ENCODE measurements around the gene TNFSF18.

Gene TNFSF18

GRCh38 chr1:173062150-173062938, 11.6 kb upstream of the TNFSF18 start:
- Histone ChIP-seq H3K4me3 (ENCODE audit: low read length) (no peak overlapping the region), H3K27ac (ENCODE audit: low read length) (no peak overlapping the region), H3K4me1 (ENCODE audit: insufficient read depth, low read length) (no peaks in the 10 kb centered on the region; the same call in 1 of the 2 replicates), H3K27me3 (ENCODE audit: insufficient read depth, low read length) (no peaks in the 10 kb centered on the region), H3K9ac (ENCODE audit: low read depth, low read length) (no peak overlapping the region), H3K9me3 (ENCODE audit: insufficient read depth, low read depth, low read length) (no peaks in the 10 kb centered on the region), H3K36me3 (ENCODE audit: insufficient read depth, low read depth, low read length) (no peaks in the 10 kb centered on the region)

GRCh38 chr1:173058556-173058955, 7.8 kb upstream of the TNFSF18 start:
- no peak overlapping the region for H3K9ac ChIP-seq (ENCODE audit: low read depth, low read length)
- no peak overlapping the region for H3K4me3 ChIP-seq (ENCODE audit: low read length)
- no peaks in the 10 kb centered on the region for H3K27me3 ChIP-seq (ENCODE audit: insufficient read depth, low read length)
- H3K27ac ChIP-seq (ENCODE audit: low read length): no peak overlapping the region
- H3K36me3 ChIP-seq (ENCODE audit: insufficient read depth, low read depth, low read length): no peaks in the 10 kb centered on the region
- H3K9me3 ChIP-seq (ENCODE audit: insufficient read depth, low read depth, low read length): no peaks in the 10 kb centered on the region
- H3K4me1 ChIP-seq (ENCODE audit: insufficient read depth, low read length): no peaks in the 10 kb centered on the region; the same call in 1 of the 2 replicates

GRCh38 chr1:173057984-173058383, 7.2 kb upstream of the TNFSF18 start:
- Histone ChIP-seq H3K36me3 (ENCODE audit: insufficient read depth, low read depth, low read length) (no peaks in the 10 kb centered on the region), H3K4me3 (ENCODE audit: low read length) (no peak overlapping the region), H3K4me1 (ENCODE audit: insufficient read depth, low read length) (no peaks in the 10 kb centered on the region; the same call in 1 of the 2 replicates), H3K9ac (ENCODE audit: low read depth, low read length) (no peak overlapping the region), H3K27ac (ENCODE audit: low read length) (no peak overlapping the region), H3K9me3 (ENCODE audit: insufficient read depth, low read depth, low read length) (no peaks in the 10 kb centered on the region), H3K27me3 (ENCODE audit: insufficient read depth, low read length) (no peaks in the 10 kb centered on the region)

DNA sequence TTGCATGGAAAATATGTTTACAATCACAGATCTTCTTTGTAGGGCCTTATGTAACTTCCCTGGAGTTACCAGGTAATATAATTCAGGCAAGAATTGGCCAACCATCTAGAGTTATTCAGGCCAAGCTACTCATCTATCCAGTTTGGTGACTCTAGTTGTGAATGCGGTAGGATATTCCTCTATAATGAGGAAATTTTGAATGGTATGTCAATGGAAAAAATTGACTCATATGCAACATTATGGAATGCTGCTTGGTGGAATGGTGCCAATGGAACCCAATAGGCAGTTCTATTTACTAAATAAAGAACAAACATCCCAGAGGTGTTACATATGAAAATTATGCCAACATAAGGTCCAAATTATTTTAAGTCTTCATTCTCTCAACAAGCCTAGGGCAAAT, 5.6 kb upstream of the TNFSF18 start:
- no peak overlapping the region for H3K9ac ChIP-seq (ENCODE audit: low read depth, low read length)
- no peak overlapping the region for H3K4me3 ChIP-seq (ENCODE audit: low read length)
- H3K27me3 ChIP-seq (ENCODE audit: insufficient read depth, low read length): no peaks in the 10 kb centered on the region
- no peaks in the 10 kb centered on the region; the same call in 1 of the 2 replicates for H3K4me1 ChIP-seq (ENCODE audit: insufficient read depth, low read length)
- no peak overlapping the region for H3K27ac ChIP-seq (ENCODE audit: low read length)
- H3K36me3 ChIP-seq (ENCODE audit: insufficient read depth, low read depth, low read length): no peaks in the 10 kb centered on the region
- no peaks in the 10 kb centered on the region for H3K9me3 ChIP-seq (ENCODE audit: insufficient read depth, low read depth, low read length)

DNA sequence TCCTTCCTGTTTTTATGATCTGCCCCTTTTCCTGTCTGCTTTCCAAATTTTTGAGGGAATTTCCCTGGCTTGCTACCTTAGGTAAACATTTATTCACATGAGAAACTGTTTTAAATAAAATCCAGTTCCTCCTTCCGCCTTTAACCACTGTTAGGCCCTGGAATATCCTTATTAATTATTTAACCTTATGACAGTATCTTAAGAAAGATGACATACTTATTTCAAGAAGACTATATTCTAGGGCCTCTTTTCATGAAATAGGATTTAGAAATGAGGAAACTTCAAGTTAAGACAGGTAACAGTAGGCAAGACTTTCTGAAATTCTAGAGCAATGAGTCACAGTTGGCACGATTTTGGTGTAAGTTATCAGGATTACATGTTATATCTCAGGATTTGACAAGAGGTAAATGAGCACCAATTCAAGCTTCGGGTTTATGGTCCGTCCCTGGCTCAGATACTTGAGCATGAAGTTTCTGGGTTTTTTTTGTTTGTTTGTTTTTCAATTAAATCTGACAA, 2.0 kb upstream of the TNFSF18 start:
- H3K9me3 ChIP-seq (ENCODE audit: insufficient read depth, low read depth, low read length): no peaks in the 10 kb centered on the region
- H3K27ac ChIP-seq (ENCODE audit: low read length): no peak overlapping the region
- no peak overlapping the region for H3K9ac ChIP-seq (ENCODE audit: low read depth, low read length)
- H3K36me3 ChIP-seq (ENCODE audit: insufficient read depth, low read depth, low read length): no peaks in the 10 kb centered on the region
- no peak overlapping the region for H3K4me3 ChIP-seq (ENCODE audit: low read length)
- H3K4me1 ChIP-seq (ENCODE audit: insufficient read depth, low read length): no peaks in the 10 kb centered on the region
- H3K27me3 ChIP-seq (ENCODE audit: insufficient read depth, low read length): no peaks in the 10 kb centered on the region

DNA sequence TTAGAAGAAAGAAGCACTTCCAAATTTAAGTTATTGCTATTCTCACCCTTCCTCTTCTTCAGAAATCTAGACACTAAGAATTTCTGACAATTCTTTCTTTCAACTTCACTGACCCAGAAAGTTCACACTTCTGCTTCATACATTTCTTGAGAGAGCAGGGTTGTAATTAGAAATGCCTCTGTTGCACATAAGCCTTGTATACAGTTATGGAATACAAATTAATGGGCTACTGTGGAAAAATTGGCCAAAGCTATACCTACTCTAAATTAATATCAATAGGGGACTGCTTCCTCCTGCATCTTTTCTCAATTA, 1.5 kb downstream of the TNFSF18 start:
- H3K4me3 ChIP-seq (ENCODE audit: low read length): no peak overlapping the region
- H3K9ac ChIP-seq (ENCODE audit: low read depth, low read length): no peak overlapping the region
- no peaks in the 10 kb centered on the region for H3K9me3 ChIP-seq (ENCODE audit: insufficient read depth, low read depth, low read length)
- H3K36me3 ChIP-seq (ENCODE audit: insufficient read depth, low read depth, low read length): no peaks in the 10 kb centered on the region
- no peaks in the 10 kb centered on the region for H3K4me1 ChIP-seq (ENCODE audit: insufficient read depth, low read length)
- H3K27ac ChIP-seq (ENCODE audit: low read length): no peak overlapping the region
- no peaks in the 10 kb centered on the region for H3K27me3 ChIP-seq (ENCODE audit: insufficient read depth, low read length)

DNA sequence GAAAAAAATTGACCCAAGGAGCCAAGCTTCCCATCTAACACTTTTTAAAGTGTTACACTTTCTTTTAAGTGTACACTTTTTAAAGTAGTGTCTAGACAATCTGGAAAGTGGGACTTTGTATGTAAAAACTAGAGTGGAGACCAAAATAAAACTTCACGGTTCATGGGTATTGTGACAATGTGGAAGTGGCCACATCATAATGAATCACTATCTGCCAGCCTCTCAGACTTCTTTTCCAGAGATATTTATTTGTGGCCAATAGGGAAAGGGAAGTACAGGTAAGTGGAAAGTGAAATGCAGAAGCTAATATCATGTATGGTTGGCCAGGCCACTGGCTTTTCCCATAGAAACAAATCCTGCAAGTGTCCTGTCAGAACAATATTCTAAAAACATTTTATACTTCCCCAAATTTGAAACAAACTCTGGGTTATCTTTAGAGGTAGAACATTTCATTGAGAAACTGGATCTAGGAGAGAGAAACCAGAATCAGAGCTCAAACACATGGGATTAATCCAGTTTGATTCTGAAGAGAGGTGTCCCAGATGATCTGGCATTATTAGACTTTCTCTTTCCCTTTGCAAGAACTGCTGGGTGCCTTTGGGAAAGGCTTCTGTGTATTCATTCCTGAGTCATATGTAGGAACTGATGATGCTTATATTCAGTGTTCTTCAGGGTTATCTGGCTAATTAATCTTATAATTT, 2.0 kb downstream of the TNFSF18 start:
- Histone ChIP-seq H3K9me3 (ENCODE audit: insufficient read depth, low read depth, low read length) (no peaks in the 10 kb centered on the region), H3K4me1 (ENCODE audit: insufficient read depth, low read length) (no peaks in the 10 kb centered on the region)

DNA sequence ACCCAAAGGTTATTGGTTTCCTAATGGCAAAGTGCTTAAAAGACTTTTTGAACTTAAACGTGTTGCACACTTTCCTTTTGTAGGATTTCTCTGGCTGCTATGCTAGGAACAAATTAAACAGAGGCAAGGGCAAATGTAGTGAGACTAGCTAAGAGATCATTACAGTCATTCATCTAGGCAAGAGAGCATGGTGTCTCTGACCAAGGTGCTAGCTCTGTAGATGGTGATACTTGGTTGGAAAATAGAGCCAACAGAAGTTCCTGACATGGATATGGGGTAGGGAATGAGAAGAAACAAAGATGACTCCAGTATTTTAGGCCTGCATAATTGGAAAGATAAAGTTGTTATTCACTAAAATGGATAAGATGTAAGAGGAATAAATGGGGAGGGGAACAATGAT, 6.1 kb downstream of the TNFSF18 start:
- H3K9ac ChIP-seq (ENCODE audit: low read depth, low read length): no peak overlapping the region
- no peak overlapping the region for H3K4me3 ChIP-seq (ENCODE audit: low read length)
- H3K36me3 ChIP-seq (ENCODE audit: insufficient read depth, low read depth, low read length): no peaks in the 10 kb centered on the region
- H3K27ac ChIP-seq (ENCODE audit: low read length): no peak overlapping the region
- no peaks in the 10 kb centered on the region for H3K27me3 ChIP-seq (ENCODE audit: insufficient read depth, low read length)
- peaks cover 4% of the 10 kb centered on the region for H3K4me1 ChIP-seq (ENCODE audit: insufficient read depth, low read length)
- H3K9me3 ChIP-seq (ENCODE audit: insufficient read depth, low read depth, low read length): no peaks in the 10 kb centered on the region

More for the DNA sequence above, 2.0 kb downstream of the TNFSF18 start:
- no peak overlapping the region for H3K27ac ChIP-seq (ENCODE audit: low read length)
- no peak overlapping the region for H3K4me3 ChIP-seq (ENCODE audit: low read length)
- no peak overlapping the region for H3K9ac ChIP-seq (ENCODE audit: low read depth, low read length)
- no peaks in the 10 kb centered on the region for H3K27me3 ChIP-seq (ENCODE audit: insufficient read depth, low read length)
- H3K36me3 ChIP-seq (ENCODE audit: insufficient read depth, low read depth, low read length): no peaks in the 10 kb centered on the region

DNA sequence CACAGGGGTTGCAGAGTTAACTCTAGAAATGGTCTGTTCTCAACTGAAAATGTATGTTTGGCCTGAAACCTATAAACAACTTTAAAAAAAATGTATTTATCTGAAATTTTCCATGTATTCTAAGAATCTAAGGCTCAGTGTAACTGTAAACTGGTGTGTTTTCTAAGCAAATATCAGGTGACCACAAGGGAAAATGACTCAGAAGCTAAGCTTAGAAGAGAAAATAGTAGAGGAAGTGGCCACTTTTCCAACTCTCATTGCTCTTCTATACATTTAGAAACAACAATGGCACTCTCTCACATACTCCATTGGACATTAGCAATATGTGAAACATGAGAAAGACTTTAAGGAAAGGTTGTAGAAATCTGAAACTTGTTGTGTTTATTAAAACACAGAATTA, 7.5 kb downstream of the TNFSF18 start:
- H3K4me3 ChIP-seq (ENCODE audit: low read length): no peak overlapping the region
- H3K27ac ChIP-seq (ENCODE audit: low read length): no peak overlapping the region
- peaks cover 4% of the 10 kb centered on the region for H3K4me1 ChIP-seq (ENCODE audit: insufficient read depth, low read length)
- H3K9ac ChIP-seq (ENCODE audit: low read depth, low read length): no peak overlapping the region
- no peaks in the 10 kb centered on the region for H3K36me3 ChIP-seq (ENCODE audit: insufficient read depth, low read depth, low read length)
- no peaks in the 10 kb centered on the region for H3K27me3 ChIP-seq (ENCODE audit: insufficient read depth, low read length)
- no peaks in the 10 kb centered on the region for H3K9me3 ChIP-seq (ENCODE audit: insufficient read depth, low read depth, low read length)

DNA sequence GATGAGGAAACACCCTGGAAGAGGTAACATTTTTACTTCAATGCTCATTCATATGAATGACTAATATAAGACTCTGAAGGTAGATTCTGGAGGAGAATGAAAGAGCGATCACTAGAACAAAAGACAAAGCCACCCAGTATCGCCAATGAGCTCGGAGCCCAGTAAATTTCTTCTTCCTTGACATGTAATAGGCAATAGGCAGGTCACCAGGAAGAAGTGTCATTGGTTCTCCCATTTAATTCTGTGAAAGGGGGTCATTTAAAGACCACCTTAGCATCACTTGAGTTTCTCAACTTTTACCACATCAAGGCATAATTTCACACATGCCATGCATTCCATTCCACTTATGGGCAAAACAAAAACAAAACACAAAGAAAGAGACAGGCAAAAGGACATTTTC, 7.9 kb downstream of the TNFSF18 start:
- Histone ChIP-seq H3K9me3 (ENCODE audit: insufficient read depth, low read depth, low read length) (no peaks in the 10 kb centered on the region), H3K27ac (ENCODE audit: low read length) (no peak overlapping the region), H3K9ac (ENCODE audit: low read depth, low read length) (no peak overlapping the region), H3K27me3 (ENCODE audit: insufficient read depth, low read length) (no peaks in the 10 kb centered on the region), H3K4me3 (ENCODE audit: low read length) (no peak overlapping the region), H3K4me1 (ENCODE audit: insufficient read depth, low read length) (peaks cover 4% of the 10 kb centered on the region), H3K36me3 (ENCODE audit: insufficient read depth, low read depth, low read length) (no peaks in the 10 kb centered on the region)

GRCh38 chr1:173039626-173040025, 11.1 kb downstream of the TNFSF18 start:
- H3K4me3 ChIP-seq (ENCODE audit: low read length): no peak overlapping the region
- peaks cover 4% of the 10 kb centered on the region for H3K4me1 ChIP-seq (ENCODE audit: insufficient read depth, low read length)
- no peaks in the 10 kb centered on the region for H3K36me3 ChIP-seq (ENCODE audit: insufficient read depth, low read depth, low read length)
- H3K9me3 ChIP-seq (ENCODE audit: insufficient read depth, low read depth, low read length): no peaks in the 10 kb centered on the region
- no peak overlapping the region for H3K27ac ChIP-seq (ENCODE audit: low read length)
- H3K9ac ChIP-seq (ENCODE audit: low read depth, low read length): no peak overlapping the region
- H3K27me3 ChIP-seq (ENCODE audit: insufficient read depth, low read length): no peaks in the 10 kb centered on the region

All from iPS-20b (cell line).